Stimulated activated CD4-positive, alpha-beta T cell treated with anti-CD3 and anti-CD28 coated beads, Interleukin-1b, Interleukin-23, amount 100 ng/mL, for 4 hours (primary cell): ENCODE measurements around the gene AATK.
"Not testable (repeated sequence)": the region's sequence is repeated elsewhere in the genome, so short reads cannot be mapped to it uniquely, and the experiment has no call there.

Experiments used
- DNase-seq, 2 donors: peaks; one replicate each; pipeline ENCODE4 v3.0.0-alpha.2; 2020; ENCODE audit warnings: low read depth in 2 of 2

AATK gene

GRCh38 chr17:81092518-81093095 is 73.4 kb downstream of the AATK start:
- DNase-seq, result no peak

- no peak for DNase-seq
Observed at GRCh38 chr17:81091774-81092517, 74.1 kb downstream of the AATK start.

- DNase-seq, result no peak
Observed at GRCh38 chr17:81091154-81091553, 74.9 kb downstream of the AATK start.

GRCh38 chr17:81090361-81091136 is 75.5 kb downstream of the AATK start:
- DNase-seq, result peak in 1 of 2 donors; percentile 11

GRCh38 chr17:81086789-81087551 is 79.1 kb downstream of the AATK start:
- no peak for DNase-seq

- DNase-seq, result no peak
Observed at GRCh38 chr17:81085420-81085911, 80.6 kb downstream of the AATK start.

- no peak for DNase-seq
Observed at GRCh38 chr17:81084680-81085419, 81.2 kb downstream of the AATK start.

- DNase-seq, result no peak
Observed at GRCh38 chr17:81083125-81083765, 82.8 kb downstream of the AATK start.

- no peak for DNase-seq
Observed at GRCh38 chr17:81082177-81083073, 83.6 kb downstream of the AATK start.

GRCh38 chr17:81081222-81082176 is 84.5 kb downstream of the AATK start:
- DNase-seq, result no peak

- DNase-seq, result no peak
Observed at GRCh38 chr17:81080019-81080418, 86.0 kb downstream of the AATK start.

- DNase-seq, result not testable (repeated sequence)
Observed at GRCh38 chr17:81078026-81078913, 87.8 kb downstream of the AATK start.

GRCh38 chr17:81076141-81076679 is 89.8 kb downstream of the AATK start:
- no peak for DNase-seq

- no peak for DNase-seq
Observed at GRCh38 chr17:81075307-81075706, 90.7 kb downstream of the AATK start.

- no peak for DNase-seq
Observed at GRCh38 chr17:81074875-81075274, 91.1 kb downstream of the AATK start.

GRCh38 chr17:81073967-81074839 is 91.8 kb downstream of the AATK start:
- DNase-seq, result no peak
